ENCODE measurements around the gene SLC17A9. TPM values are rescaled to one million over a fixed set of nuclear protein-coding genes. Genes with fewer than 3 reads are reported as not detected.

The SLC17A9 gene
- total RNA-seq, 3 donors from 2014 or later, result 2.2 to 4.9 (median 2.7) TPM

GRCh38 chr20:62955519-62956386 lies 3.2 kb downstream of the SLC17A9 start:
- TF ChIP-seq POLR2AphosphoS5 (IDR thresholded peaks at IDR 0.05) (no peak), CTCF (IDR thresholded peaks at IDR 0.05) (no peak), POLR2A (IDR thresholded peaks at IDR 0.05) (no peak)
- H3K9me3 ChIP-seq, result no peaks in the 10 kb centered on the region
- peaks cover 0 to 12% of the 10 kb centered on the region in 2 donors for H3K4me1 ChIP-seq
- no peaks in the 10 kb centered on the region for H3K27me3 ChIP-seq
- DNase-seq (ENCODE audit: low spot score in 2 of 2), result no peak
- H3K27ac ChIP-seq, result peak overlapping the region in 1 of 2 donors; percentile 14
- H3K36me3 ChIP-seq, result no peaks in the 10 kb centered on the region
- intact Hi-C loops (cut with DNase I; ENCODE audit: low total_unique reads), result no loop called here
- H3K4me3 ChIP-seq, result no peak overlapping the region

- Histone ChIP-seq H3K27me3 (no peaks in the 10 kb centered on the region), H3K27ac (no peak overlapping the region), H3K4me3 (no peak overlapping the region), H3K4me1 (peaks cover 0 to 12% of the 10 kb centered on the region in 2 donors), H3K9me3 (no peaks in the 10 kb centered on the region), H3K36me3 (no peaks in the 10 kb centered on the region)
- TF ChIP-seq POLR2A (IDR thresholded peaks at IDR 0.05) (no peak), POLR2AphosphoS5 (IDR thresholded peaks at IDR 0.05) (no peak)
- DNase-seq (ENCODE audit: low spot score in 2 of 2), result no peak
- intact Hi-C loops (cut with DNase I; ENCODE audit: low total_unique reads), result no loop called here
Measured at GRCh38 chr20:62956387-62957135, 4.1 kb downstream of the SLC17A9 start.

GRCh38 chr20:62957136-62958117 lies 4.9 kb downstream of the SLC17A9 start:
- Histone ChIP-seq H3K27ac (no peak overlapping the region), H3K9me3 (no peaks in the 10 kb centered on the region), H3K4me3 (no peak overlapping the region), H3K27me3 (no peaks in the 10 kb centered on the region), H3K4me1 (peaks cover 0 to 12% of the 10 kb centered on the region in 2 donors), H3K36me3 (no peaks in the 10 kb centered on the region)
- TF ChIP-seq POLR2A (IDR thresholded peaks at IDR 0.05), result no peak
- no peak for TF ChIP-seq POLR2AphosphoS5 (IDR thresholded peaks at IDR 0.05)
- no peak for TF ChIP-seq CTCF (IDR thresholded peaks at IDR 0.05)
- DNase-seq (ENCODE audit: low spot score in 2 of 2), result no peak
- intact Hi-C loops (cut with DNase I; ENCODE audit: low total_unique reads), result no loop called here

- Histone ChIP-seq H3K4me1 (peaks cover 0 to 5% of the 10 kb centered on the region in 2 donors), H3K36me3 (no peaks in the 10 kb centered on the region), H3K4me3 (no peak overlapping the region), H3K27ac (no peak overlapping the region), H3K27me3 (no peaks in the 10 kb centered on the region), H3K9me3 (no peaks in the 10 kb centered on the region)
- intact Hi-C loops (cut with DNase I; ENCODE audit: low total_unique reads), result no loop called here
- DNase-seq (ENCODE audit: low spot score in 2 of 2), result no peak
- TF ChIP-seq POLR2A (IDR thresholded peaks at IDR 0.05) (no peak), POLR2AphosphoS5 (IDR thresholded peaks at IDR 0.05) (no peak), CTCF (IDR thresholded peaks at IDR 0.05) (no peak)
Measured at GRCh38 chr20:62958388-62959100, 6.0 kb downstream of the SLC17A9 start.
